Loucy (cell line): ENCODE results near the gene NFYA.

Experiments used
- H2AFZ ChIP-seq: fragments of 200-600 bp; sonication (generic); 2 replicates; pipeline ENCODE4 v1.6.0; 2016; ENCODE audit warnings: antibody characterized with exemption, mild to moderate bottlenecking, low read length, moderate library complexity
- H3F3A ChIP-seq: fragments of 200-600 bp; 2 replicates; pipeline ENCODE4 v1.6.0; 2016; ENCODE audit warnings: antibody characterized with exemption, low read depth, mild to moderate bottlenecking
- H3K27me3 ChIP-seq: fragments of 200-600 bp; sonication (generic); 2 replicates; pipeline ENCODE4 v1.6.1; 2014; ENCODE audit warnings: low read length, mild to moderate bottlenecking; ENCODE audit not compliant: insufficient read depth, poor library complexity, severe bottlenecking
- H3K36me3 ChIP-seq: fragments of 200-600 bp; sonication (generic); 2 replicates; pipeline ENCODE4 v1.6.1; 2016; ENCODE audit warnings: low read length; ENCODE audit not compliant: insufficient read depth
- H3K4me1 ChIP-seq: fragments of 200-600 bp; sonication (generic); 2 replicates; pipeline ENCODE4 v1.5.1; 2014; ENCODE audit warnings: low read length, mild to moderate bottlenecking; ENCODE audit not compliant: insufficient read depth, poor library complexity, severe bottlenecking
- H3K4me2 ChIP-seq: fragments of 200-600 bp; sonication (generic); 2 replicates; pipeline ENCODE4 v1.6.0; 2014; ENCODE audit warnings: antibody characterized with exemption, low read length, low read depth, mild to moderate bottlenecking; ENCODE audit not compliant: poor library complexity, severe bottlenecking
- H3K4me3 ChIP-seq: fragments of 200-600 bp; sonication (generic); 2 replicates; pipeline ENCODE4 v1.5.1; 2014; ENCODE audit warnings: low read length, mild to moderate bottlenecking, mixed read lengths; ENCODE audit not compliant: poor library complexity, severe bottlenecking
- H3K79me2 ChIP-seq: fragments of 200-600 bp; sonication (generic); 2 replicates; pipeline ENCODE4 v1.6.1; 2014; ENCODE audit warnings: low read length; ENCODE audit not compliant: insufficient read depth
- H3K9ac ChIP-seq: fragments of 200-600 bp; sonication (generic); 2 replicates; pipeline ENCODE4 v1.6.0; 2014; ENCODE audit warnings: mild to moderate bottlenecking, low read depth, low read length, moderate library complexity; ENCODE audit not compliant: poor library complexity, severe bottlenecking
- H3K9me2 ChIP-seq: fragments of 200-600 bp; sonication (generic); replicated peaks from 2 replicates; pipeline ENCODE4 v1.6.1; 2016; ENCODE audit warnings: low read depth, low read length, mixed read lengths
- H3K9me3 ChIP-seq: fragments of 200-600 bp; sonication (generic); 2 replicates; pipeline ENCODE4 v1.6.1; 2014; ENCODE audit warnings: mild to moderate bottlenecking, antibody characterized with exemption, low read length, low read depth; ENCODE audit not compliant: insufficient read depth
- H4K20me1 ChIP-seq: fragments of 200-600 bp; sonication (generic); 2 replicates; pipeline ENCODE4 v1.6.0; 2014; ENCODE audit warnings: antibody characterized with exemption, low read length, mild to moderate bottlenecking; ENCODE audit not compliant: insufficient read depth, poor library complexity, severe bottlenecking
- CTCF ChIP-seq: fragments of 200-600 bp; sonication (generic); conservative IDR thresholded peaks from 2 replicates; pipeline ENCODE4 v1.5.1; 2014; ENCODE audit warnings: mild to moderate bottlenecking, antibody characterized with exemption, low read length
- EZH2phosphoT487 ChIP-seq: fragments of 200-600 bp; IDR thresholded peaks from 2 replicates; pipeline ENCODE4 v1.6.1; 2018; ENCODE audit warnings: antibody characterized with exemption, mild to moderate bottlenecking, moderate library complexity, borderline replicate concordance

Gene NFYA

GRCh38 chr6:41122373-41122772, 49.6 kb downstream of the NFYA start:
- no peaks in the 10 kb centered on the region for H3K27me3 ChIP-seq
- H3K9ac ChIP-seq = no peak overlapping the region
- H4K20me1 ChIP-seq = no peaks in the 10 kb centered on the region
- H3K4me3 ChIP-seq = no peak overlapping the region
- H3K36me3 ChIP-seq = no peaks in the 10 kb centered on the region
- H3F3A ChIP-seq = no peaks in the 10 kb centered on the region
- H3K79me2 ChIP-seq = no peaks in the 10 kb centered on the region
- no peak for TF ChIP-seq EZH2phosphoT487
- no peak for TF ChIP-seq CTCF
- H2AFZ ChIP-seq = no peak overlapping the region
- H3K9me2 ChIP-seq = no peaks in the 10 kb centered on the region
- H3K4me2 ChIP-seq = no peak overlapping the region
- H3K9me3 ChIP-seq = no peaks in the 10 kb centered on the region
- no peaks in the 10 kb centered on the region for H3K4me1 ChIP-seq

GRCh38 chr6:41122918-41123317, 50.1 kb downstream of the NFYA start:
- no peak overlapping the region for H3K4me3 ChIP-seq

GRCh38 chr6:41125282-41125681, 52.5 kb downstream of the NFYA start:
- no peaks in the 10 kb centered on the region for H3K79me2 ChIP-seq
- H3K4me2 ChIP-seq = no peak overlapping the region
- H3K4me1 ChIP-seq = no peaks in the 10 kb centered on the region
- H3K9me3 ChIP-seq = no peaks in the 10 kb centered on the region
- no peaks in the 10 kb centered on the region for H3F3A ChIP-seq
- no peaks in the 10 kb centered on the region for H3K27me3 ChIP-seq
- H2AFZ ChIP-seq = no peak overlapping the region
- H3K4me3 ChIP-seq = no peak overlapping the region
- H4K20me1 ChIP-seq = no peaks in the 10 kb centered on the region
- H3K36me3 ChIP-seq = no peaks in the 10 kb centered on the region
- TF ChIP-seq CTCF = no peak
- no peak for TF ChIP-seq EZH2phosphoT487
- no peaks in the 10 kb centered on the region for H3K9me2 ChIP-seq
- H3K9ac ChIP-seq = no peak overlapping the region

More at GRCh38 chr6:41122918-41123317, 50.1 kb downstream of the NFYA start:
- Histone ChIP-seq H3K9ac (no peak overlapping the region), H3K36me3 (no peaks in the 10 kb centered on the region), H3K9me3 (no peaks in the 10 kb centered on the region), H4K20me1 (no peaks in the 10 kb centered on the region), H3F3A (no peaks in the 10 kb centered on the region), H3K27me3 (no peaks in the 10 kb centered on the region), H2AFZ (no peak overlapping the region), H3K4me1 (no peaks in the 10 kb centered on the region), H3K79me2 (no peaks in the 10 kb centered on the region), H3K9me2 (no peaks in the 10 kb centered on the region), H3K4me2 (no peak overlapping the region)
- TF ChIP-seq EZH2phosphoT487 (no peak), CTCF (no peak)
